Stomach (tissue), 4 donors: Measurements from ENCODE around the gene PDXDC1.
"Not testable (repeated sequence)": the region's sequence is repeated elsewhere in the genome, so short reads cannot be mapped to it uniquely, and the experiment has no call there.

ENCODE experiments used
- POLR2A ChIP-seq, 4 donors: fragments of 450-650 bp; IDR thresholded peaks; one replicate each; pipeline ENCODE4 v1.6.1; 2016; ENCODE audit warnings: antibody characterized with exemption in 4 of 4, control low read depth in 2 of 4, mild to moderate bottlenecking in 1 of 4, moderate library complexity in 1 of 4
- TF ChIP-seq, protein P1 (sequence below), 7 experiments: fragments of 450-650 bp in 4 of 7; fragments of 200-600 bp in 3 of 7; sonication (generic) in 3 of 7; IDR thresholded peaks; one replicate each; pipeline ENCODE4 v1.5.1; 2016 to 2019; ENCODE audit warnings: antibody characterized with exemption in 7 of 7, control low read depth in 2 of 7, mild to moderate bottlenecking in 1 of 7

DNA sequence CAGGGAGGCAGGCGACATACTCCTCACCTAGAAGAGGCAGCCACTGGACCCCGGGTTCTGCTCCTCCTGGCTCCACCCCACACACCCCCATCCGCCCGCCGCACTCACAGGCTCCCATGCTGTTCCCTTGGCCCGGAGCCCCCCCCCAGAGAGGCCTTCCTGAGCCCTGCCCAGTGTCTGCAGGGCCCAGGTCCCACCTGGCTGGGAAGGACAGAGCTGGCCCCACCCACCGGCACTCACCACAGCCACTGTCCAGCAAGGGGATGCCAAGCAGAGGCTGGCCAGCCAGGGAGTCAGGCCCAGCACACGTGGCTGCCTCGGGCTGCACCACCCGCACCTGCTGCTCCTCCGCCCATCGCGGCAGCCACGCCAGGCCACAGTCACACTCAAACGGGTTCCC lies 162.7 kb downstream of the PDXDC1 start:
- TF ChIP-seq, protein P1, sequence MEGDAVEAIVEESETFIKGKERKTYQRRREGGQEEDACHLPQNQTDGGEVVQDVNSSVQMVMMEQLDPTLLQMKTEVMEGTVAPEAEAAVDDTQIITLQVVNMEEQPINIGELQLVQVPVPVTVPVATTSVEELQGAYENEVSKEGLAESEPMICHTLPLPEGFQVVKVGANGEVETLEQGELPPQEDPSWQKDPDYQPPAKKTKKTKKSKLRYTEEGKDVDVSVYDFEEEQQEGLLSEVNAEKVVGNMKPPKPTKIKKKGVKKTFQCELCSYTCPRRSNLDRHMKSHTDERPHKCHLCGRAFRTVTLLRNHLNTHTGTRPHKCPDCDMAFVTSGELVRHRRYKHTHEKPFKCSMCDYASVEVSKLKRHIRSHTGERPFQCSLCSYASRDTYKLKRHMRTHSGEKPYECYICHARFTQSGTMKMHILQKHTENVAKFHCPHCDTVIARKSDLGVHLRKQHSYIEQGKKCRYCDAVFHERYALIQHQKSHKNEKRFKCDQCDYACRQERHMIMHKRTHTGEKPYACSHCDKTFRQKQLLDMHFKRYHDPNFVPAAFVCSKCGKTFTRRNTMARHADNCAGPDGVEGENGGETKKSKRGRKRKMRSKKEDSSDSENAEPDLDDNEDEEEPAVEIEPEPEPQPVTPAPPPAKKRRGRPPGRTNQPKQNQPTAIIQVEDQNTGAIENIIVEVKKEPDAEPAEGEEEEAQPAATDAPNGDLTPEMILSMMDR (IDR thresholded peaks at IDR 0.05), result not testable (repeated sequence)
- not testable (repeated sequence) for TF ChIP-seq POLR2A (IDR thresholded peaks at IDR 0.05)
